ENCODE results near the gene HEXA.
"Not testable (repeated sequence)": the region's sequence is repeated elsewhere in the genome, so short reads cannot be mapped to it uniquely, and the experiment has no call there.

Gene HEXA

DNA sequence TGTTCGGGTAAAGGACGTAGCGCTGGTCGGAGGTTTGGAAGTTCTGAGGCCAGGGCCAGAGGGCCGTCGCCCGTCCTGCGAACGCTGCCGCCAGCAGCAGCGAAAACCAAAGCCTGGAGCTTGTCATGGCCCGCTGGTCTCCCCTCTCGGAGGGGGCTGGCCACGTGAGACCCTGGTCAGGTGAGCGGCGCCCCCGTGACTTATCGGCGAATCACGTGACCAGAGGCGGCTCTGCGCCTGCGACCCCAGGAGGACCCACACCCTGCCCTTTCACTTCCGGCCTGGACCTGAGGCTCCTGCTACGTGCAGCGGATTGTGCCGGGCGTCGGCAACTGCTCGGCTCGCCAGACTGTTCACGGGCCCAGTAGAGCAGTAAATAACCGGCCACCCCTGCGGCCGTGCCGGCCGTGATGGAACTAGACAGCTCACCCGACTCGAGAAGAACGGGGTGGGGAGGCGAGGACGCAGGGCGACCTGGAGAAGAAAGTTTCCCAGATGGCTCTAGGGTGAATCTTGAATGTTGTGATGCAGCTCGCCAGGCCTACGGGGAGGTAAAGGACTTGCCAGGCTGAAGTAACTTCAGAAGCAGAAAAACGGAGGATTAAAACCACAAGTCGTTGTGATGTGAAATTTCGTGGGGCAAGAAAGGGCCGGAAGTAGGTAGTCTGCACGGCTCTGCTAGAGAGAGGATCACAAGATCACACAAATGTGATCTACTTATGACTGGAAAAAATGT is at the start of gene HEXA:
HEXA (minus strand) TSS at position 169 of the 736 bp plus-strand sequence; CDS start at position 127, 42 bp downstream.
- Histone ChIP-seq H3K4me3 (ENCODE audit: low read depth, low read length) (peak within 1 kb of the TSS; percentile 100), H3K9me3 (ENCODE audit: control insufficient read depth, insufficient read depth, low read length) (no peaks in the 10 kb centered on the region), H3K4me1 (ENCODE audit: control insufficient read depth, insufficient read depth, low read length) (no peaks in the 10 kb centered on the region), H3K27me3 (ENCODE audit: control insufficient read depth, insufficient read depth, low read length) (no peaks in the 10 kb centered on the region), H3K36me3 (ENCODE audit: control insufficient read depth, insufficient read depth, low read length) (no peaks in the 10 kb centered on the region), H3K9ac (ENCODE audit: low read depth, low read length) (peak within 1 kb of the TSS; percentile 97)

DNA sequence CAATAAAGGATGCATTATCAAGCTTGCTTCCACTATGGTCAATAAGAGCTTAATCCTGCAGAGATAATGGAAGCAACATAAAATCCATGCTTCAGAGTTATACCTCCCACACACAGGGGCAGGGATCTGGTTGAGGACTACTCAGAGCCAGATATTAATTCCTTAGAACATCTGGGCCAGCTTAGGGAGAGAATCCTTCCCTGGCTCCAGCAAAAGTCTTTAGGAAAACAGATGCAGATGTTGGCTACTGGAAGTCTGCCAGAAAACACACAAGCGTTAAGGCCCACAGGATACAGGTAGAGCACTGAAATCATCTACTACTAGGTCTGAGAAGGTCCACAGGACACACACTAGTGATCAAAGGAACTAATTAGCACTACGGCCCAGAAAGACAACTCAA is 47.4 kb upstream of the HEXA start:
- H3K9ac ChIP-seq (ENCODE audit: low read depth, low read length) = no peak overlapping the region
- H3K9me3 ChIP-seq (ENCODE audit: control insufficient read depth, insufficient read depth, low read length) = no peaks in the 10 kb centered on the region
- H3K36me3 ChIP-seq (ENCODE audit: control insufficient read depth, insufficient read depth, low read length) = no peaks in the 10 kb centered on the region
- H3K27me3 ChIP-seq (ENCODE audit: control insufficient read depth, insufficient read depth, low read length) = no peaks in the 10 kb centered on the region
- no peaks in the 10 kb centered on the region for H3K4me1 ChIP-seq (ENCODE audit: control insufficient read depth, insufficient read depth, low read length)
- H3K4me3 ChIP-seq (ENCODE audit: low read depth, low read length) = no peak overlapping the region

DNA sequence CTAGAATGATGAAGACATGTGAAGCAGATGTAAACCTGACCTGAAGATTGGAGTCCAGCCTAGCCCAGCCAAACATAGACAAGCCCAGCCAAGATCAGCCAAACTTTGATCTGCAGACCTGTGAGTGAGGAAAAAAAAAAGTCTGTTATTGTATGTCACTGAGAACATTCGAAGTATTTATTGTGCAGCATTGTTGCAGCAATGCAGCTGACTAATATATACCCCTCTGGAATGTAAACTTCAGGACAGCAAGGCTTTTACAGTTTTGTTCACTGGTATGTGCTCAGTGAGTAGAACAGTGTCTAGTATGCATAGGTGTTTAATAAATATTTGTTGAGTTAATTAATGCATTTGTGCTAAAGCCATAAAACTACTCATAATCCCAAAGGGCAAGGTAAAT is 45.7 kb upstream of the HEXA start:
- no peak overlapping the region for H3K4me3 ChIP-seq (ENCODE audit: low read depth, low read length)
- no peak overlapping the region for H3K9ac ChIP-seq (ENCODE audit: low read depth, low read length)
- H3K36me3 ChIP-seq (ENCODE audit: control insufficient read depth, insufficient read depth, low read length) = no peaks in the 10 kb centered on the region
- no peaks in the 10 kb centered on the region for H3K27me3 ChIP-seq (ENCODE audit: control insufficient read depth, insufficient read depth, low read length)
- H3K4me1 ChIP-seq (ENCODE audit: control insufficient read depth, insufficient read depth, low read length) = no peaks in the 10 kb centered on the region
- H3K9me3 ChIP-seq (ENCODE audit: control insufficient read depth, insufficient read depth, low read length) = no peaks in the 10 kb centered on the region

DNA sequence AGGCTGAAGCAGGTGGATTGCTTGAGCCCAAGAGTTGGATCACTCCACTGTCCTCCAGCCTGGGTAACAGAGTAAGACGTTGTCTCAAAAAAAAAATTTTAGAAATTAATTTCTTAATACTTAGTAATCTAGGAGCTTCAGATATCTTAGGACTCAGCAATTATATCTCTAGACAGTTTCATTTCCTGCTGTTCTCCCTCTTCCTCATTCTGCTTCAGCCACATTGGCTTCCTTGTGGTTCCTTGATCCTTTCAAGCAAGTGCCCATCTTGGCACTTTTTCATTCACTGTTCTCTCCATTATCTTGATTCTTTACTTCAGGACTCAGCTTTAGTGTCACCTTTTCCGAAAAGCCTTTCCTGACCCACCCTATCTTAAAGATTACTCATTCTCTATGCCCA is 44.8 kb upstream of the HEXA start:
- no peaks in the 10 kb centered on the region for H3K4me1 ChIP-seq (ENCODE audit: control insufficient read depth, insufficient read depth, low read length)
- no peak overlapping the region for H3K9ac ChIP-seq (ENCODE audit: low read depth, low read length)
- no peaks in the 10 kb centered on the region for H3K9me3 ChIP-seq (ENCODE audit: control insufficient read depth, insufficient read depth, low read length)
- no peaks in the 10 kb centered on the region for H3K36me3 ChIP-seq (ENCODE audit: control insufficient read depth, insufficient read depth, low read length)
- no peak overlapping the region for H3K4me3 ChIP-seq (ENCODE audit: low read depth, low read length)
- H3K27me3 ChIP-seq (ENCODE audit: control insufficient read depth, insufficient read depth, low read length) = no peaks in the 10 kb centered on the region

DNA sequence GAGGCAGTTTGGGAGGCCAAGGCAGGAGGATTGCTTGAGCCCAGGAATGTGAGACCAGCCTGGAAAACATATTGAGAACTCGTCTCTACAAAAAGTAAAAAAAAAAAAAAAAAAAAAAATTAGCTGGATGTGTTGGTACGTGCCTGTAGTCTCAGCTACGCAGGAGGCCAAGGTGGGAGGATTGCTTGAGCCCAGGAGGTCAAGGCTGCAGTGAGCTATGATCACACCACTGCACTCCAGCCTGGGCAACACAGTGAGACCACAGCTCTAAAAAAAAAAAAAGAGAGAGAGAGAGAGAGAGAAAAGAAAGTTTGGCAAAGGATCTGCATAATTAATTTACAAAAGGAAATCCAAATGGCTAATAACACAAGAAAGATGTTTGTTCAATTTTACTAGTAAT is 44.0 kb upstream of the HEXA start:
- H3K9me3 ChIP-seq (ENCODE audit: control insufficient read depth, insufficient read depth, low read length); H3K4me3 ChIP-seq (ENCODE audit: low read depth, low read length); H3K36me3 ChIP-seq (ENCODE audit: control insufficient read depth, insufficient read depth, low read length); H3K27me3 ChIP-seq (ENCODE audit: control insufficient read depth, insufficient read depth, low read length); H3K9ac ChIP-seq (ENCODE audit: low read depth, low read length); H3K4me1 ChIP-seq (ENCODE audit: control insufficient read depth, insufficient read depth, low read length): not testable (repeated sequence)

DNA sequence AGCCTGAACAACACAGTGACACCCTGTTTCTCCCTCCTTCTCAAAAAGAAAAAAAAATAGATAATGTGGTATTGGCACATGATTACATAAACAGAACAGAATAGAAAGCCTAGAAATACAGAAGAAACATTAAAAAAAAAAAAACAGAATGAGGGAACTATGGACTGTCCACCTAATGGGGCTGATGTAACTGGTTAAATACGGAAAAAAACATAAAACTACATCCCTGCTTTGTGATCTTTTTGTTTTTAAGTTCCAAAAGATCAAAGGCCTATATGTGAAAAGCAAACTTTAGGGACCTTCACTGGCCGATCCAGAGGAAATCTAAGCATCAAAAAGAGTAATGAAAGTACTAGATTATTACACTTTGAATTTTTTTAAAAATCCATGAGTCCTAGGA is 39.5 kb upstream of the HEXA start:
- Histone ChIP-seq H3K4me3 (ENCODE audit: low read depth, low read length) (no peak overlapping the region), H3K9ac (ENCODE audit: low read depth, low read length) (no peak overlapping the region), H3K9me3 (ENCODE audit: control insufficient read depth, insufficient read depth, low read length) (no peaks in the 10 kb centered on the region), H3K27me3 (ENCODE audit: control insufficient read depth, insufficient read depth, low read length) (no peaks in the 10 kb centered on the region), H3K36me3 (ENCODE audit: control insufficient read depth, insufficient read depth, low read length) (no peaks in the 10 kb centered on the region), H3K4me1 (ENCODE audit: control insufficient read depth, insufficient read depth, low read length) (no peaks in the 10 kb centered on the region)

DNA sequence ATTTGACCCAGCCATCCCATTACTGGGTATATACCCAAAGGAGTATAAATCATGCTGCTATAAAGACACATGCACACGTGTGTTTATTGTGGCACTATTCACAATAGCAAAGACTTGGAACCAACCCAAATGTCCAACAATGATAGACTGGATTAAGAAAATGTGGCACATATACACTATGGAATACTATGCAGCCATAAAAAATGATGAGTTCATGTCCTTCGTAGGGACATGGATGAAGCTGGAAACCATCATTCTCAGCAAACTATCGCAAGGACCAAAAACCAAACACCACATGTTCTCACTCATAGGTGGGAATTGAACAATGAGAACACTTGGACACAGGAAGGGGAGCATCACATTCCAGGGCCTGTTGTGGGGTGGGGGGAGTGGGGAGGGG is 37.5 kb upstream of the HEXA start:
- H3K27me3 ChIP-seq (ENCODE audit: control insufficient read depth, insufficient read depth, low read length); H3K36me3 ChIP-seq (ENCODE audit: control insufficient read depth, insufficient read depth, low read length); H3K4me1 ChIP-seq (ENCODE audit: control insufficient read depth, insufficient read depth, low read length): not testable (repeated sequence)

DNA sequence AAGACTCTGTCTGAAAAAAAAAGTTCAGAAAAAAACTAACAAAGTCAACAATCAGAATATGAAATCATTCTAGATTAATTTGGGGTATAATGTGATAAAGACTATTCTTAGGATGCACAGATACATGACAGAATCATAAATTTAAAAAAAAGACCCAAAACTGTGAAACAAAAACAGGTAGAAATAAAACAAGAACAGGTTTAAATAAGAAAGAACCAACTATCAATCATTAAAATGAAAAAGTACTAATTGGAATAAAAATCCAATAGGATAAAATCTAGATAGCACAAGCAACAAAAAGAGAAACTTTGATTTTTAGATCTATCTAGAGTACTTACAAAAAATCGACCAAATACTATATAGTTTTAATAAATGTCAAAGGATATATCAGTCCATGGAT is 35.7 kb upstream of the HEXA start:
- Histone ChIP-seq H3K4me3 (ENCODE audit: low read depth, low read length) (no peak overlapping the region), H3K27me3 (ENCODE audit: control insufficient read depth, insufficient read depth, low read length) (peaks cover 18% of the 10 kb centered on the region), H3K9me3 (ENCODE audit: control insufficient read depth, insufficient read depth, low read length) (no peaks in the 10 kb centered on the region), H3K9ac (ENCODE audit: low read depth, low read length) (no peak overlapping the region), H3K4me1 (ENCODE audit: control insufficient read depth, insufficient read depth, low read length) (no peaks in the 10 kb centered on the region), H3K36me3 (ENCODE audit: control insufficient read depth, insufficient read depth, low read length) (no peaks in the 10 kb centered on the region)

More for the DNA sequence above, 37.5 kb upstream of the HEXA start:
- not testable (repeated sequence) for H3K9me3 ChIP-seq (ENCODE audit: control insufficient read depth, insufficient read depth, low read length); H3K4me3 ChIP-seq (ENCODE audit: low read depth, low read length); H3K9ac ChIP-seq (ENCODE audit: low read depth, low read length)

DNA sequence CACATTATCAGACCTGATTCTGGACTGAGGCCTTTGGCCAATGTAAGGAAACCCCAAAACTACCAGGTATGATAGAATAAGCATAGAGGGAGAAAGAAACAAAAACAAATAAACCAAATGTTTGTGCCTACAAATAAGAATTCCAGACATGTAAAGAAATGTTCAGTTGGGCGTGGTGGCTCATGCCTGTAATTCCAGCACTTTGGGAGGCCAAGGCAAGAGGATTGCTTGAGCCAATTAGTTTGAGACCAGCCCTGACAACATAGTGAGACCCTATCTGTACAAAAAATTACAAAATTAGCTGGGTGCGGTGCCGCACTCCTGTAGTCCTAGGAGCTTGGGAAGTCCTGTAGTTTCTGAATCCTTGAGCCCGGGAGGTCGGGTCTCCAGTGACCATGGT is 35.3 kb upstream of the HEXA start:
- Histone ChIP-seq H3K36me3 (ENCODE audit: control insufficient read depth, insufficient read depth, low read length) (no peaks in the 10 kb centered on the region), H3K9me3 (ENCODE audit: control insufficient read depth, insufficient read depth, low read length) (no peaks in the 10 kb centered on the region), H3K4me3 (ENCODE audit: low read depth, low read length) (no peak overlapping the region), H3K4me1 (ENCODE audit: control insufficient read depth, insufficient read depth, low read length) (no peaks in the 10 kb centered on the region), H3K9ac (ENCODE audit: low read depth, low read length) (no peak overlapping the region), H3K27me3 (ENCODE audit: control insufficient read depth, insufficient read depth, low read length) (peaks cover 18% of the 10 kb centered on the region)

DNA sequence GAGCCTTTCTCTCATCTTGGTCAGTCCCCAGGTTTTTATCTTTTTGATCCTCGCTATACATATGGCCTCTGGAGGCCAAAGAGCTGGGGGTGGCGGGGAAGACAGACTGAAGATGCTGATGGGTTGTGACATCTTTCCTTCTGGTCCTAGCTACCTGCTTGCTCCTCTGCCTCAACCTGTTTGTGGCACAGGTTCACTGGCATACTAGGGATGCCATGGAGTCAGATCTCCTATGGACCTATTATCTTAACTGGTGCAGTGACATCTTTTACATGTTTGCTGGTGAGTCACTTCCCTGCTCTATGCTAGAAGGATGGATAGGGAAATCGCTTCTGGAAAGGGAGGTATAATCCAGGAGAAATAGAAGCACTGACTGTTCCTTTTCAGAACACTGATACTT is 31.1 kb upstream of the HEXA start:
- Histone ChIP-seq H3K4me3 (ENCODE audit: low read depth, low read length) (no peak overlapping the region), H3K4me1 (ENCODE audit: control insufficient read depth, insufficient read depth, low read length) (no peaks in the 10 kb centered on the region), H3K9ac (ENCODE audit: low read depth, low read length) (no peak overlapping the region), H3K36me3 (ENCODE audit: control insufficient read depth, insufficient read depth, low read length) (no peaks in the 10 kb centered on the region), H3K27me3 (ENCODE audit: control insufficient read depth, insufficient read depth, low read length) (peaks cover 23% of the 10 kb centered on the region), H3K9me3 (ENCODE audit: control insufficient read depth, insufficient read depth, low read length) (no peaks in the 10 kb centered on the region)

DNA sequence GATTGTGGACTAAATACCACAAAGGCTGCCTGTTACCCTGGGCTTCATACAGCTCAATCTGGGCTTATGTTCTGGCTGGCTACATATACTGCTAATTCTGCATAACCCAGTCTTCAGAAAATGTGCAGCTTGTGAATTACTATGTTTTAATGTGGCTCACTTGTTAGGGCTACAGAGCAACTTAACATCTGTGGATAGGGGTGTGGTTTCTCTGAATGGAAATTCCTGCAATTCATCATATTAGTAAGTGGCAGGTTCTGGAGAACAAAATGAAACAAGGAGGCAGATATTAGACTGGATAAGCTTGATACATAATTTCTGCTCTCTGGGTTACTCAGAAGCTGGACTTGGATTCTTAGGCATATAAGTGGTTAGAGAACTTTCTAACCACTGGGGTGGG is 29.0 kb upstream of the HEXA start:
- Histone ChIP-seq H3K9me3 (ENCODE audit: control insufficient read depth, insufficient read depth, low read length) (no peaks in the 10 kb centered on the region), H3K4me3 (ENCODE audit: low read depth, low read length) (no peak overlapping the region), H3K36me3 (ENCODE audit: control insufficient read depth, insufficient read depth, low read length) (no peaks in the 10 kb centered on the region), H3K9ac (ENCODE audit: low read depth, low read length) (no peak overlapping the region), H3K4me1 (ENCODE audit: control insufficient read depth, insufficient read depth, low read length) (no peaks in the 10 kb centered on the region), H3K27me3 (ENCODE audit: control insufficient read depth, insufficient read depth, low read length) (peaks cover 23% of the 10 kb centered on the region)

DNA sequence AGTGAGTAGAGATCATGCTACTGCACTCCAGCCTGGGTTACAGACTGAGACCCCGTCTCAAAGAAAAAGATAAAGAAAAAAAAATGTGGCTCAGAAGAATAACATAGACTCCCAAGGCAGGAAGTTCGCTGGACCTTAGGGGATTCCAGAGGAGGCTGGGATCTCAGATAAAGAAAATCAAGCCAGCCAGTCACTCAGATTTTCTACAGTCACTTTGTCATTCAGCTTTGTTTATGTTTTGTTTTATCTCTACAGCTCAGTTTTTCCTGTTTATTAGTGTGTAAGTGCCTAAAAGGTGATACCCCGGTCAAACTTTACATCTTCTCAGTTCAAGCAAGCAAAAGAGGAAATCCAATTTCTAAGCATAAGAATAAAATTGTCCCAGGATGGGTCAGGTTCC is 28.5 kb upstream of the HEXA start:
- H3K9me3 ChIP-seq (ENCODE audit: control insufficient read depth, insufficient read depth, low read length) = no peaks in the 10 kb centered on the region
- peaks cover 22% of the 10 kb centered on the region for H3K27me3 ChIP-seq (ENCODE audit: control insufficient read depth, insufficient read depth, low read length)
- H3K9ac ChIP-seq (ENCODE audit: low read depth, low read length) = no peak overlapping the region
- H3K4me1 ChIP-seq (ENCODE audit: control insufficient read depth, insufficient read depth, low read length) = no peaks in the 10 kb centered on the region
- no peaks in the 10 kb centered on the region for H3K36me3 ChIP-seq (ENCODE audit: control insufficient read depth, insufficient read depth, low read length)
- H3K4me3 ChIP-seq (ENCODE audit: low read depth, low read length) = no peak overlapping the region
